Upper lobe of left lung (tissue), 4 donors: ENCODE data around the gene SLF2.

Experiments used
- POLR2A ChIP-seq, 4 donors: fragments of 450-650 bp; IDR thresholded peaks; one replicate each; pipeline ENCODE4 v1.5.1; 2016 to 2017; ENCODE audit warnings: antibody characterized with exemption in 4 of 4, mild to moderate bottlenecking in 2 of 4
- TF ChIP-seq, protein P1 (sequence below), 6 experiments: fragments of 450-650 bp in 4 of 6; fragments of 200-600 bp in 2 of 6; sonication (generic) in 2 of 6; IDR thresholded peaks; one replicate each; pipeline ENCODE4 v1.5.1; 2016 to 2019; ENCODE audit warnings: antibody characterized with exemption in 6 of 6

GRCh38 chr10:100889546-100889945 lies 23.2 kb upstream of the SLF2 start:
- TF ChIP-seq, protein P1, sequence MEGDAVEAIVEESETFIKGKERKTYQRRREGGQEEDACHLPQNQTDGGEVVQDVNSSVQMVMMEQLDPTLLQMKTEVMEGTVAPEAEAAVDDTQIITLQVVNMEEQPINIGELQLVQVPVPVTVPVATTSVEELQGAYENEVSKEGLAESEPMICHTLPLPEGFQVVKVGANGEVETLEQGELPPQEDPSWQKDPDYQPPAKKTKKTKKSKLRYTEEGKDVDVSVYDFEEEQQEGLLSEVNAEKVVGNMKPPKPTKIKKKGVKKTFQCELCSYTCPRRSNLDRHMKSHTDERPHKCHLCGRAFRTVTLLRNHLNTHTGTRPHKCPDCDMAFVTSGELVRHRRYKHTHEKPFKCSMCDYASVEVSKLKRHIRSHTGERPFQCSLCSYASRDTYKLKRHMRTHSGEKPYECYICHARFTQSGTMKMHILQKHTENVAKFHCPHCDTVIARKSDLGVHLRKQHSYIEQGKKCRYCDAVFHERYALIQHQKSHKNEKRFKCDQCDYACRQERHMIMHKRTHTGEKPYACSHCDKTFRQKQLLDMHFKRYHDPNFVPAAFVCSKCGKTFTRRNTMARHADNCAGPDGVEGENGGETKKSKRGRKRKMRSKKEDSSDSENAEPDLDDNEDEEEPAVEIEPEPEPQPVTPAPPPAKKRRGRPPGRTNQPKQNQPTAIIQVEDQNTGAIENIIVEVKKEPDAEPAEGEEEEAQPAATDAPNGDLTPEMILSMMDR (IDR thresholded peaks at IDR 0.05): no peak
- TF ChIP-seq POLR2A (IDR thresholded peaks at IDR 0.05): no peak
